GM19467 (cell line): ENCODE measurements around the gene TGFB1I1.
"Not testable (repeated sequence)": the region's sequence is repeated elsewhere in the genome, so short reads cannot be mapped to it uniquely, and the experiment has no call there.

Experiments used
- ATAC-seq: cut with Tn5 transposase; IDR thresholded peaks from one replicate; pipeline ENCODE4 v1.9.1; 2021; ENCODE audit warnings: mild to moderate bottlenecking, moderate library complexity; ENCODE audit not compliant: unreplicated experiment

The TGFB1I1 gene

GRCh38 chr16:31471875-31472708, at the start of gene TGFB1I1:
TGFB1I1 (plus strand) TSS chr16:31472152; CDS start chr16:31472189, 37 bp downstream.
- ATAC-seq = no peak

- no peak for ATAC-seq
Measured at GRCh38 chr16:31423241-31423640, 48.7 kb upstream of the TGFB1I1 start.

GRCh38 chr16:31423801-31424200, 48.2 kb upstream of the TGFB1I1 start:
- ATAC-seq = no peak

- ATAC-seq = no peak
Measured at GRCh38 chr16:31427441-31428278, 44.3 kb upstream of the TGFB1I1 start.

- no peak for ATAC-seq
Measured at GRCh38 chr16:31428279-31428597, 43.7 kb upstream of the TGFB1I1 start, which contains the start of gene COX6A2. COX6A2 (minus strand) TSS chr16:31428360; CDS start chr16:31428325, 35 bp downstream.

GRCh38 chr16:31428638-31429247, 43.2 kb upstream of the TGFB1I1 start:
- no peak for ATAC-seq

- ATAC-seq = no peak
Measured at GRCh38 chr16:31429314-31429713, 42.6 kb upstream of the TGFB1I1 start.

GRCh38 chr16:31429796-31430195, 42.2 kb upstream of the TGFB1I1 start:
- no peak for ATAC-seq

GRCh38 chr16:31430380-31431052, 41.4 kb upstream of the TGFB1I1 start:
- ATAC-seq = no peak

GRCh38 chr16:31435341-31436220, 36.4 kb upstream of the TGFB1I1 start:
- ATAC-seq = no peak

- ATAC-seq = no peak
Measured at GRCh38 chr16:31436221-31437045, 35.5 kb upstream of the TGFB1I1 start.

- no peak for ATAC-seq
Measured at GRCh38 chr16:31438414-31438813, 33.5 kb upstream of the TGFB1I1 start.

GRCh38 chr16:31439023-31439422, 32.9 kb upstream of the TGFB1I1 start:
- not testable (repeated sequence) for ATAC-seq

GRCh38 chr16:31439519-31439918, 32.4 kb upstream of the TGFB1I1 start:
- ATAC-seq = no peak

- ATAC-seq = no peak
Measured at GRCh38 chr16:31440516-31441184, 31.3 kb upstream of the TGFB1I1 start.

- no peak for ATAC-seq
Measured at GRCh38 chr16:31441956-31442355, 30.0 kb upstream of the TGFB1I1 start.

GRCh38 chr16:31445931-31446330, 26.0 kb upstream of the TGFB1I1 start:
- not testable (repeated sequence) for ATAC-seq

GRCh38 chr16:31451201-31451600, 20.8 kb upstream of the TGFB1I1 start:
- ATAC-seq = no peak
